GM18517 (cell line): ENCODE data around the gene SLC17A1.

ENCODE experiments used
- ATAC-seq: cut with Tn5 transposase; IDR thresholded peaks from one replicate; pipeline ENCODE4 v1.9.1; 2021; ENCODE audit warnings: mild to moderate bottlenecking, moderate library complexity; ENCODE audit not compliant: unreplicated experiment

SLC17A1 gene

GRCh38 chr6:25831532-25832306, at the start of gene SLC17A1:
TSS of gene SLC17A1 (minus strand) at chr6:25832052. CDS start at chr6:25830557, 1,495 bp downstream.
- no peak for ATAC-seq

- no peak for ATAC-seq
Observed at GRCh38 chr6:25880601-25881000, 48.7 kb upstream of the SLC17A1 start.

GRCh38 chr6:25878721-25879322, 47.0 kb upstream of the SLC17A1 start:
- no peak for ATAC-seq

- ATAC-seq, result no peak
Observed at GRCh38 chr6:25875926-25876602, 44.2 kb upstream of the SLC17A1 start.

GRCh38 chr6:25875563-25875905, 43.7 kb upstream of the SLC17A1 start:
- ATAC-seq, result no peak

- ATAC-seq, result no peak
Observed at GRCh38 chr6:25874822-25875562, 43.1 kb upstream of the SLC17A1 start.

- ATAC-seq, result no peak
Observed at GRCh38 chr6:25874118-25874517, 42.3 kb upstream of the SLC17A1 start, which contains the start of gene SLC17A3. TSS of gene SLC17A3 (minus strand) at chr6:25874243. CDS start at chr6:25868387, 5,856 bp downstream.

GRCh38 chr6:25872814-25873213, 41.0 kb upstream of the SLC17A1 start:
- ATAC-seq, result no peak

GRCh38 chr6:25869840-25870239, 38.0 kb upstream of the SLC17A1 start:
- no peak for ATAC-seq

GRCh38 chr6:25868436-25869183, 36.8 kb upstream of the SLC17A1 start:
- ATAC-seq, result no peak

- ATAC-seq, result no peak
Observed at GRCh38 chr6:25866011-25866410, 34.2 kb upstream of the SLC17A1 start.

- ATAC-seq, result no peak
Observed at GRCh38 chr6:25863360-25863759, 31.5 kb upstream of the SLC17A1 start.

GRCh38 chr6:25862199-25862598, 30.3 kb upstream of the SLC17A1 start:
- ATAC-seq, result no peak

- no peak for ATAC-seq
Observed at GRCh38 chr6:25852756-25853155, 20.9 kb upstream of the SLC17A1 start.

- no peak for ATAC-seq
Observed at GRCh38 chr6:25851961-25852360, 20.1 kb upstream of the SLC17A1 start.

- ATAC-seq, result no peak
Observed at GRCh38 chr6:25844518-25844917, 12.7 kb upstream of the SLC17A1 start.

GRCh38 chr6:25842526-25842925, 10.7 kb upstream of the SLC17A1 start:
- ATAC-seq, result no peak

- ATAC-seq, result no peak
Observed at GRCh38 chr6:25835442-25836283, 3.8 kb upstream of the SLC17A1 start.

GRCh38 chr6:25834950-25835349, 3.1 kb upstream of the SLC17A1 start:
- no peak for ATAC-seq

- ATAC-seq, result no peak
Observed at GRCh38 chr6:25833136-25833535, 1.3 kb upstream of the SLC17A1 start.
